ENCODE data around the gene CERT1. TPM values are rescaled to one million over a fixed set of nuclear protein-coding genes. Genes with fewer than 3 reads are reported as not detected.

Gene CERT1
- total RNA-seq, 1 experiment from 2014 or later, result 50.2 TPM

- Mint-ChIP-seq H3K27ac (peak overlapping the region; percentile 65 to 95 (median 80); a peak in 4 of 7 replicates), H3K27me3 (ENCODE audit: low read depth) (no peaks in the 10 kb centered on the region), H3K4me1 (peaks cover 19 to 23% of the 10 kb centered on the region in 2 experiments), H3K36me3 (ENCODE audit: insufficient read depth in 1 of 3, low read depth in 3 of 3) (peaks cover 2 to 8% (median 6%) of the 10 kb centered on the region in 3 experiments; a peak in 6 of 7 replicates), H3K4me3 (peak overlapping the region; percentile 95 to 99), H3K9me3 (no peaks in the 10 kb centered on the region; a peak in 1 of 5 replicates)
- H3K4me1 ChIP-seq (ENCODE audit: insufficient read depth, low read length), result no peaks in the 10 kb centered on the region
- H4K8ac ChIP-seq (replicated peaks; ENCODE audit: insufficient read length, low read depth, low read length), result no peak overlapping the region
- no peaks in the 10 kb centered on the region for H4K20me1 ChIP-seq (ENCODE audit: control insufficient read depth, insufficient read depth, insufficient read length)
- WGBS (ENCODE audit: extremely low coverage, insufficient read length, low lambda C conversion rate), result no CpG with 5 or more reads among the region's 54 CpGs
- peak; percentile 10; the same call in 1 of the 3 replicates for TF ChIP-seq CTCF (conservative IDR thresholded peaks at IDR 0.05)
- no peak overlapping the region for H2AFZ ChIP-seq (ENCODE audit: low read length)
- peaks cover 7% of the 10 kb centered on the region; the same call in 1 of the 2 replicates for H3K79me2 ChIP-seq (ENCODE audit: insufficient read depth, low read length)
- no peak overlapping the region for H3K27ac ChIP-seq (ENCODE audit: insufficient read length, low read depth, low read length)
- peak overlapping the region; percentile 99 for H3K4me2 ChIP-seq (ENCODE audit: insufficient read depth, insufficient read length, low read length)
- H3K4ac ChIP-seq (ENCODE audit: low read depth, low read length), result no peak overlapping the region
- H4K5ac ChIP-seq (ENCODE audit: insufficient read length, low read depth, low read length), result no peak overlapping the region
- no peak overlapping the region for H4K91ac ChIP-seq (ENCODE audit: insufficient read length, low read depth, low read length)
- no peak overlapping the region; the same call in 1 of the 2 replicates for H2BK15ac ChIP-seq (ENCODE audit: low read depth, low read length)
- H3K79me1 ChIP-seq (ENCODE audit: insufficient read depth, low read depth, low read length, poor library complexity, severe bottlenecking), result no peaks in the 10 kb centered on the region
- H2AK5ac ChIP-seq (ENCODE audit: insufficient read length, low read length), result no peak overlapping the region
- H3K9me3 ChIP-seq (ENCODE audit: control insufficient read depth, low read depth, low read length), result no peaks in the 10 kb centered on the region
- no peak overlapping the region for H2BK120ac ChIP-seq (ENCODE audit: low read depth, low read length, poor library complexity, severe bottlenecking)
- no peak overlapping the region for H3T11ph ChIP-seq (ENCODE audit: low read length)
- no peak overlapping the region for H3K23ac ChIP-seq (ENCODE audit: insufficient read length, low read depth, low read length)
- H3K56ac ChIP-seq (ENCODE audit: insufficient read length, low read depth, low read length), result no peak overlapping the region
- H3K23me2 ChIP-seq (ENCODE audit: insufficient read length, low read depth, low read length, poor library complexity, severe bottlenecking), result peaks cover 5% of the 10 kb centered on the region
- H3K14ac ChIP-seq (ENCODE audit: insufficient read depth, low read length), result peak overlapping the region; percentile 59; the same call in 1 of the 2 replicates
- no peak overlapping the region for H2BK20ac ChIP-seq (ENCODE audit: low read depth, low read length, poor library complexity, severe bottlenecking)
- H2BK5ac ChIP-seq (ENCODE audit: insufficient read length, low read length), result no peak overlapping the region
- no peak overlapping the region for H2BK12ac ChIP-seq (ENCODE audit: insufficient read length, low read depth, low read length)
- no peaks in the 10 kb centered on the region for H3K27me3 ChIP-seq (ENCODE audit: insufficient read depth, low read length)
- DNase-seq, result peak; percentile 43
- H3K18ac ChIP-seq (ENCODE audit: insufficient read length, low read depth, low read length), result peak overlapping the region; percentile 63
- peak overlapping the region; percentile 80 for H3K9ac ChIP-seq (ENCODE audit: extremely low read depth, insufficient read length, low read length)
These were observed 494 bp downstream of the CERT1 start for GRCh38 chr5:75510836-75511434.

Measured in H9 (cell line).